Natural killer cell treated with Interleukin-12 subunit alpha and Interleukin-12 subunit beta and Interleukin-15 and Interleukin-18, amount 100 ng/mL, for 72 hours (primary cell): ENCODE data around the gene ZNF561. TPM values are rescaled to one million over a fixed set of nuclear protein-coding genes. Genes with fewer than 3 reads are reported as not detected.
"Not testable (repeated sequence)": the region's sequence is repeated elsewhere in the genome, so short reads cannot be mapped to it uniquely, and the experiment has no call there.

Experiments used
- ATAC-seq, 2 donors: fragments of 150-1000 bp; cut with Tn5 transposase in 1 of 2; sonication (Bioruptor Pico), chemical (Tn5 transposase) in 1 of 2; 2 replicates each; pipeline ENCODE4 v1.10.0; 2021
- DNase-seq: peaks from one replicate; pipeline ENCODE4 v3.0.0; 2022; ENCODE audit warnings: low spot score
- H3K27ac Mint-ChIP-seq, 2 donors: 1 replicate in 1 of 2; 2 replicates in 1 of 2; pipeline ENCODE4 v1.8.0; 2022; ENCODE audit warnings: mixed read lengths in 2 of 2, mild to moderate bottlenecking in 1 of 2, moderate library complexity in 1 of 2
- H3K27me3 Mint-ChIP-seq, 2 donors: 1 replicate in 1 of 2; 2 replicates in 1 of 2; pipeline ENCODE4 v1.8.0; 2022; ENCODE audit warnings: mixed read lengths in 2 of 2
- H3K36me3 Mint-ChIP-seq: one replicate; pipeline ENCODE4 v1.8.0; 2022; ENCODE audit warnings: mixed read lengths
- H3K4me1 Mint-ChIP-seq, 2 donors: 1 replicate in 1 of 2; 2 replicates in 1 of 2; pipeline ENCODE4 v1.8.0; 2022; ENCODE audit warnings: low read depth in 2 of 2, mixed read lengths in 2 of 2, mild to moderate bottlenecking in 1 of 2
- H3K4me3 Mint-ChIP-seq: one replicate; pipeline ENCODE4 v1.8.0; 2022; ENCODE audit warnings: mixed read lengths
- H3K9me3 Mint-ChIP-seq: 2 replicates; pipeline ENCODE4 v1.8.0; 2022; ENCODE audit warnings: mixed read lengths
- total RNA-seq, 2 donors: library from RNA; stranded (reverse); gene quantifications; one replicate each; pipeline ENCODE4 v1.2.3, GENCODE V29; 2022

The ZNF561 gene
- total RNA-seq: 10 to 100 TPM; 31.3 to 32.5 TPM

GRCh38 chr19:9621156-9622037 lies at the start of gene ZNF561:
TSS of gene ZNF561 (minus strand) at chr19:9621232. CDS start at chr19:9619456, 1,776 bp downstream.
- ATAC-seq (peak; percentile 96), DNase-seq (peak; percentile 91)
- Mint-ChIP-seq H3K36me3 (peaks cover 13% of the 10 kb centered on the region), H3K4me1 (peaks cover 17 to 19% of the 10 kb centered on the region in 2 donors), H3K9me3 (no peaks in the 10 kb centered on the region), H3K27me3 (no peaks in the 10 kb centered on the region), H3K27ac (peak within 1 kb of the TSS; percentile 100), H3K4me3 (peak within 1 kb of the TSS; percentile 99)

GRCh38 chr19:9668544-9668943 lies 47.5 kb upstream of the ZNF561 start:
- peaks cover 38 to 47% of the 10 kb centered on the region in 2 donors for H3K4me1 Mint-ChIP-seq
- peaks cover 57% of the 10 kb centered on the region for H3K36me3 Mint-ChIP-seq
- no peak overlapping the region for H3K27ac Mint-ChIP-seq
- no peak overlapping the region for H3K4me3 Mint-ChIP-seq
- ATAC-seq (no peak), DNase-seq (no peak)
- H3K9me3 Mint-ChIP-seq: peaks cover 10% of the 10 kb centered on the region
- H3K27me3 Mint-ChIP-seq: no peaks in the 10 kb centered on the region

- H3K4me1 Mint-ChIP-seq: peaks cover 39 to 45% of the 10 kb centered on the region in 2 donors
These were observed 46.9 kb upstream of the ZNF561 start for GRCh38 chr19:9667898-9668297.

GRCh38 chr19:9658769-9659168 lies 37.7 kb upstream of the ZNF561 start:
- no peak overlapping the region for H3K27ac Mint-ChIP-seq
- no peak overlapping the region for H3K4me3 Mint-ChIP-seq
- H3K9me3 Mint-ChIP-seq: no peaks in the 10 kb centered on the region
- ATAC-seq: no peak
- DNase-seq: no peak
- no peaks in the 10 kb centered on the region for H3K27me3 Mint-ChIP-seq
- H3K36me3 Mint-ChIP-seq: peaks cover 20% of the 10 kb centered on the region
- H3K4me1 Mint-ChIP-seq: peaks cover 0 to 15% of the 10 kb centered on the region in 2 donors

More at GRCh38 chr19:9667898-9668297, 46.9 kb upstream of the ZNF561 start:
- ATAC-seq: no peak
- DNase-seq: no peak
- no peak overlapping the region for H3K4me3 Mint-ChIP-seq
- H3K27me3 Mint-ChIP-seq: no peaks in the 10 kb centered on the region
- peaks cover 54% of the 10 kb centered on the region for H3K36me3 Mint-ChIP-seq
- no peak overlapping the region for H3K27ac Mint-ChIP-seq
- H3K9me3 Mint-ChIP-seq: peaks cover 9% of the 10 kb centered on the region

GRCh38 chr19:9653066-9653555 lies 32.1 kb upstream of the ZNF561 start:
- not testable (repeated sequence) for H3K27ac Mint-ChIP-seq, H3K4me3 Mint-ChIP-seq, H3K27me3 Mint-ChIP-seq, ATAC-seq, DNase-seq
- Mint-ChIP-seq H3K9me3 (peaks cover 13% of the 10 kb centered on the region), H3K4me1 (peaks cover 4 to 14% of the 10 kb centered on the region in 2 donors), H3K36me3 (peaks cover 50% of the 10 kb centered on the region)

GRCh38 chr19:9651464-9651863 lies 30.4 kb upstream of the ZNF561 start:
- not testable (repeated sequence) for H3K27me3 Mint-ChIP-seq, ATAC-seq, H3K4me3 Mint-ChIP-seq, DNase-seq, H3K27ac Mint-ChIP-seq
- Mint-ChIP-seq H3K9me3 (peaks cover 13% of the 10 kb centered on the region), H3K4me1 (peaks cover 4 to 10% of the 10 kb centered on the region in 2 donors), H3K36me3 (peaks cover 43% of the 10 kb centered on the region)

- no peaks in the 10 kb centered on the region for H3K27me3 Mint-ChIP-seq
- H3K9me3 Mint-ChIP-seq: peaks cover 13% of the 10 kb centered on the region
- no peak for ATAC-seq
- peaks cover 4 to 10% of the 10 kb centered on the region in 2 donors for H3K4me1 Mint-ChIP-seq
- H3K36me3 Mint-ChIP-seq: peaks cover 43% of the 10 kb centered on the region
- no peak for DNase-seq
- no peak overlapping the region for H3K4me3 Mint-ChIP-seq
- no peak overlapping the region for H3K27ac Mint-ChIP-seq
These were observed 29.3 kb upstream of the ZNF561 start for GRCh38 chr19:9650345-9650744.

- Mint-ChIP-seq H3K27ac (no peak overlapping the region), H3K4me1 (peaks cover 0 to 13% of the 10 kb centered on the region in 2 donors), H3K36me3 (peaks cover 17% of the 10 kb centered on the region), H3K4me3 (no peak overlapping the region), H3K9me3 (peaks cover 6% of the 10 kb centered on the region), H3K27me3 (no peaks in the 10 kb centered on the region)
- ATAC-seq (no peak), DNase-seq (no peak)
These were observed 24.4 kb upstream of the ZNF561 start for GRCh38 chr19:9645472-9645871.

- ATAC-seq (no peak), DNase-seq (no peak)
- no peaks in the 10 kb centered on the region for H3K27me3 Mint-ChIP-seq
- peaks cover 12% of the 10 kb centered on the region for H3K36me3 Mint-ChIP-seq
- no peak overlapping the region for H3K27ac Mint-ChIP-seq
- peaks cover 6% of the 10 kb centered on the region for H3K9me3 Mint-ChIP-seq
- peaks cover 0 to 8% of the 10 kb centered on the region in 2 donors for H3K4me1 Mint-ChIP-seq
- H3K4me3 Mint-ChIP-seq: no peak overlapping the region
These were observed 23.4 kb upstream of the ZNF561 start for GRCh38 chr19:9644472-9644871.

- ATAC-seq: no peak
- H3K9me3 Mint-ChIP-seq: peaks cover 6% of the 10 kb centered on the region
- DNase-seq: no peak
- H3K27ac Mint-ChIP-seq: no peak overlapping the region
- peaks cover 12% of the 10 kb centered on the region for H3K36me3 Mint-ChIP-seq
- no peak overlapping the region for H3K4me3 Mint-ChIP-seq
- H3K27me3 Mint-ChIP-seq: no peaks in the 10 kb centered on the region
- H3K4me1 Mint-ChIP-seq: peaks cover 0 to 8% of the 10 kb centered on the region in 2 donors
These were observed 20.8 kb upstream of the ZNF561 start for GRCh38 chr19:9641810-9642209.

- DNase-seq (no peak), ATAC-seq (no peak)
- Mint-ChIP-seq H3K4me1 (peaks cover 0 to 8% of the 10 kb centered on the region in 2 donors), H3K9me3 (peaks cover 6% of the 10 kb centered on the region), H3K27me3 (no peaks in the 10 kb centered on the region), H3K36me3 (peaks cover 12% of the 10 kb centered on the region), H3K27ac (no peak overlapping the region), H3K4me3 (no peak overlapping the region)
These were observed 19.9 kb upstream of the ZNF561 start for GRCh38 chr19:9640956-9641355.

GRCh38 chr19:9636018-9636417 lies 15.0 kb upstream of the ZNF561 start:
- H3K27ac Mint-ChIP-seq: no peak overlapping the region
- ATAC-seq: no peak
- peaks cover 0 to 2% of the 10 kb centered on the region in 2 donors for H3K4me1 Mint-ChIP-seq

GRCh38 chr19:9627856-9628255 lies 6.8 kb upstream of the ZNF561 start:
- peaks cover 7% of the 10 kb centered on the region for H3K36me3 Mint-ChIP-seq

More at GRCh38 chr19:9636018-9636417, 15.0 kb upstream of the ZNF561 start:
- no peak for DNase-seq
- no peak overlapping the region for H3K4me3 Mint-ChIP-seq
- H3K27me3 Mint-ChIP-seq: no peaks in the 10 kb centered on the region
- peaks cover 2% of the 10 kb centered on the region for H3K9me3 Mint-ChIP-seq
- H3K36me3 Mint-ChIP-seq: peaks cover 11% of the 10 kb centered on the region

GRCh38 chr19:9622531-9622930 lies 1.5 kb upstream of the ZNF561 start:
- Mint-ChIP-seq H3K27ac (no peak overlapping the region), H3K36me3 (peaks cover 12% of the 10 kb centered on the region)
- no peak for DNase-seq

More at GRCh38 chr19:9627856-9628255, 6.8 kb upstream of the ZNF561 start:
- H3K9me3 Mint-ChIP-seq: no peaks in the 10 kb centered on the region
- no peak overlapping the region for H3K27ac Mint-ChIP-seq
- peaks cover 0 to 4% of the 10 kb centered on the region in 2 donors for H3K4me1 Mint-ChIP-seq
- H3K27me3 Mint-ChIP-seq: no peaks in the 10 kb centered on the region
- H3K4me3 Mint-ChIP-seq: no peak overlapping the region
- no peak for ATAC-seq
- no peak for DNase-seq

More at GRCh38 chr19:9622531-9622930, 1.5 kb upstream of the ZNF561 start:
- no peaks in the 10 kb centered on the region for H3K27me3 Mint-ChIP-seq
- peaks cover 17 to 19% of the 10 kb centered on the region in 2 donors for H3K4me1 Mint-ChIP-seq
- H3K4me3 Mint-ChIP-seq: no peak overlapping the region
- no peak for ATAC-seq
- H3K9me3 Mint-ChIP-seq: no peaks in the 10 kb centered on the region
